Measurements from ENCODE around the gene HSPB7. TPM values are rescaled to one million over a fixed set of nuclear protein-coding genes. Genes with fewer than 3 reads are reported as not detected.
A peak's percentile ranks its signal among the peaks of the same experiment; 100 is the strongest.

The HSPB7 gene
- total RNA-seq, 6 experiments from 2014 or later = 0.54 to 2.0 (median 1.2) TPM

- DNase-seq (no peak), ATAC-seq (no peak)
- Histone ChIP-seq H3K9me3 (no peaks in the 10 kb centered on the region), H3K36me3 (no peaks in the 10 kb centered on the region), H3K4me1 (no peaks in the 10 kb centered on the region), H3K27ac (no peak overlapping the region), H3K27me3 (no peaks in the 10 kb centered on the region), H3K4me3 (no peak overlapping the region)
- WGBS (ENCODE audit: insufficient coverage, low coverage, low lambda C conversion rate, missing lambda C conversion rate) = 79% methylated on average over 7 of the region's 7 CpGs
- intact Hi-C loops (cut with DNase I) = loop anchor here in 1 of 2 donors (10.0 kb wide), 1 partner anchor 46 kb away; the partner anchor contains the start of gene SRARP
- TF ChIP-seq POLR2A (IDR thresholded peaks at IDR 0.05) (no peak), CTCF (IDR thresholded peaks at IDR 0.05) (no peak)
These were observed 32.5 kb upstream of the HSPB7 start for GRCh38 chr1:16050328-16050727.

DNA sequence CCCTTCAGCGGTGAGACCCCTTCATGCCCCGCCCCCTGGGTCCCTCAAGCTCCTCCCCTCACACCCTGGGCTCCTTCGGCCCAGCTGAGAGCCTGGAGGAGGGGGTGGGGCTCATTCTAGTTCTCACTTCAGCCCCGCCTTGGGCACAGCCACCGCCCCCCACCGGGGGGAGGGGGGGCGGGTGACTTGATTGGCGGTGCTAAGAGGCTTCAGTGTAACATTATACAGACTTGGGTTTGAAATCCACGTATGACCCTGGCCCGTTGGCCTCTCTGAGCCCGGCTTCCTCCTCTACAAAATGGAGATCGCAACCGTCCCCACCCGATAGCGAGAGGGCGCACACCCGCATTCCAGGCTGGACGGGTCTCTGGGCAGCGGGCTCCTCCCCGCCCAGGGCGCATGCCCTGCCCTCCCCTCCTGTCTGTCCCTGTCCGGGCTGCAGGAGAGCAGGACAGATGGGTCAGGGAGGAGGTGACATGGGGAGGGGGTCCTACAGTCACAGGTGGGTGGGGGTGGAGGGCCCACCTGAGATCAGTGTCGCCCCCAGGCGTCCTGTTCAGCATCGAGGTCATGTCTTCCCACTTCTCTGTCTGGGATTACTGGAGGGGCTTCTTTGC, 30.8 kb upstream of the HSPB7 start:
- no peak overlapping the region for H3K27ac ChIP-seq
- peak overlapping the region in 1 of 3 donors; percentile 8 for H3K4me3 ChIP-seq
- WGBS (ENCODE audit: insufficient coverage, low coverage, low lambda C conversion rate, missing lambda C conversion rate) = 3% methylated on average over 14 of the region's 25 CpGs
- ATAC-seq = peak in 1 of 4 donors; percentile 21
- no peak for DNase-seq
- no peaks in the 10 kb centered on the region for H3K36me3 ChIP-seq
- TF ChIP-seq CTCF (IDR thresholded peaks at IDR 0.05) = no peak
- TF ChIP-seq POLR2A (IDR thresholded peaks at IDR 0.05) = no peak
- H3K27me3 ChIP-seq = no peaks in the 10 kb centered on the region
- intact Hi-C loops (cut with DNase I) = no loop called here
- no peaks in the 10 kb centered on the region for H3K4me1 ChIP-seq
- no peaks in the 10 kb centered on the region for H3K9me3 ChIP-seq

GRCh38 chr1:16047791-16048475, 30.1 kb upstream of the HSPB7 start:
- TF ChIP-seq POLR2A (IDR thresholded peaks at IDR 0.05) = no peak
- no peak for TF ChIP-seq CTCF (IDR thresholded peaks at IDR 0.05)
- H3K36me3 ChIP-seq = no peaks in the 10 kb centered on the region
- H3K4me1 ChIP-seq = no peaks in the 10 kb centered on the region
- H3K27ac ChIP-seq = no peak overlapping the region
- no peak for DNase-seq
- no peaks in the 10 kb centered on the region for H3K27me3 ChIP-seq
- 94% methylated on average over 3 of the region's 19 CpGs for WGBS (ENCODE audit: insufficient coverage, low coverage, low lambda C conversion rate, missing lambda C conversion rate)
- no peak overlapping the region for H3K4me3 ChIP-seq
- no peak for ATAC-seq
- H3K9me3 ChIP-seq = no peaks in the 10 kb centered on the region
- intact Hi-C loops (cut with DNase I) = no loop called here

DNA sequence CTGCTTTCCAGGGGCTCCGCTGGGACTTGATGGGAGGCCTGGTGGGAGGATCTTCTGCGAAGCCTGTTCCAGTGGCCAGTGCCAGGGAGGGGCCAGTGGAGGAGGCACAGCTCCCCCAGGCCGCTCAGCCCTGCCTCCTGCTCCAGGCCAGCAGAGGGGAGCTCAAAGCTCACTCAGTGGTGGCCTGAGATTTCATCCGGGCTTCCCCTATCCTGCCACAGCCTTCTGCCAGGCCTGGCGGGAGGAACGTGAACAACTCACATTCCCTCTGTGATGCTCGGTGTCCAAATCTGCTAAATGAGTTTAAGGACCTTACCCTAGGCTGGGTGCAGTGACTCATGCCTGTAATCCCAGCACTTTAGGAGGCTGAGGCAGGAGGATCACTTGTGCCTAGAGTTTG, 29.0 kb upstream of the HSPB7 start:
- H3K4me1 ChIP-seq = no peaks in the 10 kb centered on the region
- no peak overlapping the region for H3K4me3 ChIP-seq
- H3K27ac ChIP-seq = no peak overlapping the region
- no peaks in the 10 kb centered on the region for H3K36me3 ChIP-seq
- ATAC-seq (peak in 1 of 4 donors; percentile 61), DNase-seq (no peak)
- H3K9me3 ChIP-seq = no peaks in the 10 kb centered on the region
- H3K27me3 ChIP-seq = no peaks in the 10 kb centered on the region
- TF ChIP-seq POLR2A (IDR thresholded peaks at IDR 0.05) (no peak), CTCF (IDR thresholded peaks at IDR 0.05) (peak in 1 of 4 donors; percentile 9)
- intact Hi-C loops (cut with DNase I) = no loop called here
- WGBS (ENCODE audit: insufficient coverage, low coverage, low lambda C conversion rate, missing lambda C conversion rate) = no CpG with 5 or more reads among the region's 7 CpGs
